H54 (cell line): ENCODE data around the gene HSPB1.
"Not testable (repeated sequence)": the region's sequence is repeated elsewhere in the genome, so short reads cannot be mapped to it uniquely, and the experiment has no call there.

ENCODE experiments used
- DNase-seq: peaks from one replicate; pipeline ENCODE4 v3.0.0; 2011; ENCODE audit warnings: low spot score, mixed read lengths; ENCODE audit not compliant: insufficient read length
- FAIRE-seq: peaks from 3 replicates; lab custom pipeline; 2011; peaks lifted over from hg19 to GRCh38; lab: Jason Lieb, UNC
- POLR2A ChIP-seq: IDR thresholded peaks from 2 replicates; pipeline ENCODE4 v1.6.1; 2011; ENCODE audit warnings: low read depth, mild to moderate bottlenecking, low read length

HSPB1 gene

DNA sequence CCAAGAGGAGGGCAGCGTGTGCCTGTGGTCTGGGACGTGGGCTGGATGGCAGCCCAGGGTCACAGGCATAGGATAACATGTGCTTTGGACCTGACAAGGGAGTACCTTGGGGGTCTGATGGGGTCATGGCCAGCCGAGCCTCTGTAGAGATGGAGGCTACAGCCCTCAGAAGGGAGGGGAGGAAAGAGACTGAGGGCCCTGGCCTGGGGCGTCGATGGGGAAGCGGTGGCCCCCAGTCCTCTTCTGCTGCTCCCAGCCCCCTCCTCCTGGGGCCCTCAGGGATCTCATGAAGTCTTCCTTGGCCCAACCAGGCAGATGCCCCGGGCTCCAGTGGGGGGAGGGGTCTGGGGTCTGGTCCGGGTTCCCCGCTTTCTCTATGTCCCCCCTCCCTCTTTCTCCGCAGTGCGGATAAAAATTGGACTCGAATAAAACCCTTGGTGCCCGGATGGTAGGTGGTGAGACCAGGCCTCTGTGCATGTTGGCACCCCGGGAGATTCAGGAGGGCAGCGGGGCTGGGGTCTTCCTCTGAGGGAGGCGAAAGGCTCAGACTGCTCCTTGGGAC, 15.6 kb upstream of the HSPB1 start:
- DNase-seq (no peak), FAIRE-seq (no peak)
- TF ChIP-seq POLR2A = no peak

DNA sequence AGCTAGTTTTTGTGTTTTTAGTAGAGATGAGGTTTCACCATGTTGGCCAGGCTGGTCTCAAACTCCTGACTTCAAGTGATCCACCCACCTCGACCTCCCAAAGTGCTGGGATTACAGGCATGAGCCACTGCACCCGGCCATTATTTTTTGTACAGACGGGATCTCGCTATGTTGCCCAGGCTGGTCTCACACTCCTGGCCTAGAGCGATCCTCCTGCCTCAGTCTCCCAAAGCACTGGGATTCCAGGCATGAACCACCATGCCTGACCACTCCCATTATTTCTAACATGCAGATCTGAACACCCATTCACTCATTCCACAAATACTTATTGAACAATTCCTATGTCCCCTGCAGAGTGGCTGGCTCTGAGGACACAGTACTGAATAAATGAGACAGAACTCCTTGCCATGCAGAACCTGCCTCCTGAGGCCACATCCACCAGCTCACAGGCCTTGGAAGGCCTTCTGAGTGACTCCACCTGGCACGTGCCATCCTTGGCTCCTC, 11.6 kb upstream of the HSPB1 start:
- not testable (repeated sequence) for FAIRE-seq, DNase-seq

DNA sequence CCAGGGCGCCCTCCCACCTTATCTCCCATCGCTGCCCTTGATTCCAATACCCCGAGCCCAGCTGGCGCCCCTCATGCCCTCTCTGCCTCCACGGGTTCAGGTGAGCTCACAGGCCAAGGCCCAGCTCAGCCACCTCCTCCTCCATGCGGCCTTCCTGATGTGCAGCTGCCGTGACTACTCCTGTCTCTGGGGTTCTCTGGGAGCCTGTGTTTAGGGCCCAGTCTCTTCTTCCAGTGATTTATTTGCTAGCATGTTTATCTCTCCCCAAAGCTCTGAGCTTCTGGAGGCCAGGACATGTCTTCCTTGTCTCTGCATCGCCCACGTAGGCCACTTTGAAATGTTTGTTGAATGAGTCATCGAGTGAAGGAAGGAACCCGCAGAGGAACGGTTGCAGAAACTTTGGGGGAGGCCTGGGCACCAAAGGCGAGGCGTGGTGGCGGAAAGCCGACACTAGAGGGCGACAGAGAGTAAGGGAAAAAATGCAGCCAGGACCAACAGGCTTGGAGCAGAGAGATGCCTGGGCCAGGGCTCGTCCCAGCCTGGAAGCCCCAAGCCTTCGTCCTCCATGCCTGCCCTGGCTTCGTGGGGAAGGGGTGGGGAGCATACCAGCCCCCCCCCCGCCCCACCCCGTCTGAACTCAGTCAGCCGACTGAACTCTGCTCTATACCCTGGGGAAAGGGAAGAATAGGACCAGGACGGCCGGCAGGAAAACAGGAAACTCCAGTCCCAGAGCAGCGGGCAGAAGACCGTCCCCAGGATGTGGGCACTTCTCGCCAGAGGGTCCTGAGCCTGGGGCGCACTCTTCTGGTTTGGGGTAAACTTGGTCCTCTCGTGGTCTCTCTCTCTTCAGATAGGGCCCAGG, 10.9 kb upstream of the HSPB1 start:
- peak; percentile 76 for DNase-seq
- FAIRE-seq = peak; percentile 6
- peak; percentile 38; the same call in 1 of the 2 replicates for TF ChIP-seq POLR2A

DNA sequence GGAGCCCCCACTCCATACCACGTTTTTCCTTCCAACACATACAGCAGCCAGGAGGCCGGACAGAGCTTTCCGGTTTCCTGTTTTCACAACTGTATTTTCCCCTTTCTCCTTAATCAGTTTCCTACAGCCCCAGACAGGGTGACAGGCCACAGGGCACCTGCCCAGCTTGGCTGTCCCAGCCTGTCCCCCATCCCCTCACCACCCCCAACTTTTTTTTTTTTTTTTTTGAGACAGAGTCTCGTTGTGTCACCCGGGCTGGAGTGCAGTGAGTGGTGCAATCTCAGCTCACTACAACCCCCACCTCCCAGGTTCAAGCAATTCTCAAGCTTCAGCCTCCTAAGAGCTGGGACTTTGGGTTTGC, 10.3 kb upstream of the HSPB1 start:
- DNase-seq = no peak
- FAIRE-seq = no peak
- no peak for TF ChIP-seq POLR2A

DNA sequence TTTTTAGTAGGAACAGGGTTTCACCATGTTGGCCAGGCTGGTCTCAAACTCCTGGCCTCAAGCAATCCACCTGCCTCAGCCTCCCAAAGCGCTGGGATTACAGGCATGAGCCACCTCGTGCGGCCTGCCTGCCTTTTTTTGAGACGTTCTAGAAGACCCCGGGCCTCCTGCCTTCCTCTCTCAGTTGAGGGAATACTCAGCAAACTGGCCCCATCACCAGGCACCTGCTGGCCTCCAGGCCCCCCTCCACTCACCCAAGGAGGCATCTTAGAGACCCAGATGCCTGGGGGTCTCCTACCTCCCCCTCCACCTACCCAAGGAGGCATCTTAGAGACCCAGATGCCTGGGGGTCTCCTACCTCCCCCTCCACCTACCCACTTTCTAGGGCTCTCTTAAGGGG, 9.6 kb upstream of the HSPB1 start:
- not testable (repeated sequence) for DNase-seq, FAIRE-seq

DNA sequence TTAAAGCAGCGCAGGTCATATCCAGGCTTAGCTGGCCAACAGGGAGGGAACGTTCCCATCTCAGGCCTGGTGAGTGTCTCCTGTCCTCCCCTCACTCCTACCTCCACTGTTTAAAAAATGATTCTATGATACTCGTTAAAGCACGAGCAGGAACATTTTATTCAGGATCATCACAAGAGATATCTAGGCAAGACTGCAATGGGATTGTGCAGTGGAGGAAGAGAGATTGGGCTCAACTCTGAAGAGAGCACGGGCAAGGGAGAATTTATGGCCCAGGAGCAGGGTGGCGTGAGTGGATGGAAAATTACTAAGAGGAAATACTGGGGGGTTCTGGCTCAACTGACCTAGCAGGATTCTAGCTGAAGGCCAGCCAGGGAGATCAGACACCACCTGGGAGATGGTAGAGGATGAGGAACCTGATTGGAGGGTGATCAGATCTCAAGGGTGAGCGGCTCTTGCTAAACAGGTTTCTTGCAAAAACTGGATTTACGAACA, 9.0 kb upstream of the HSPB1 start:
- FAIRE-seq (no peak), DNase-seq (no peak)
- no peak for TF ChIP-seq POLR2A

DNA sequence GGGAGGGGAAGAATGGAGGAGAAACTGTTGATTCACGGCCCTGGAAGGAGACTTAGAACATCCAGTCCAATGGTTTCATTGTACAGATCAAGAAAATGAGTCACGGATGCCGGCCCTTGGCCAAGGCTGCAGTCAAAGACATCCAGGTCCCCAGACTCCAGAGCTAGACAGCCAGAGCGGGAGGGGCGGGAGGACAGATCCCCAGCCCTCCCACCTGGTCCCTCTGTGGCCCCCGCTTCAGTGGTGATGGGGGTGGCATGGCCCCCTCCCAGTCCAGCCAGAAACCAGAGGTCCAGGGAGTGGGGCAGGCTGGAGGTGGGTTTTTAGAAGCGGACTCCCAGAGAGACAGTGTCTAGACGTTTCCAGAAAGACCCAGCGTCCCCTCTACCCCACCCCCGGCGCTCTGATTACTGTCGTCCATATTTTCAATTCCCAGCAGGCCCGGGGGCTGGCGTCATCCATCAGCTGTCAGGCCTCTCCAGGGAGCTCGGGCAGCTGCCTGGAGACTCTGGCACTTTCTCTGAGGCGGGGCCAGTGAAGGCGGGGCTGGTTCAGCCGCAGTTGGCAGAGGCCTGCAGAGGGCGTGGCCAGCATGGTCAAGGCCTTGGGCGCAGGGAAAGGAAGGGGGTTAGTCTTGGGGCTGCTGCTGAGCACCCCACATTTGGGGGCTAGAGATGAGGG, 8.0 kb upstream of the HSPB1 start:
- TF ChIP-seq POLR2A = peak; percentile 51
- FAIRE-seq = no peak
- peak; percentile 77 for DNase-seq

DNA sequence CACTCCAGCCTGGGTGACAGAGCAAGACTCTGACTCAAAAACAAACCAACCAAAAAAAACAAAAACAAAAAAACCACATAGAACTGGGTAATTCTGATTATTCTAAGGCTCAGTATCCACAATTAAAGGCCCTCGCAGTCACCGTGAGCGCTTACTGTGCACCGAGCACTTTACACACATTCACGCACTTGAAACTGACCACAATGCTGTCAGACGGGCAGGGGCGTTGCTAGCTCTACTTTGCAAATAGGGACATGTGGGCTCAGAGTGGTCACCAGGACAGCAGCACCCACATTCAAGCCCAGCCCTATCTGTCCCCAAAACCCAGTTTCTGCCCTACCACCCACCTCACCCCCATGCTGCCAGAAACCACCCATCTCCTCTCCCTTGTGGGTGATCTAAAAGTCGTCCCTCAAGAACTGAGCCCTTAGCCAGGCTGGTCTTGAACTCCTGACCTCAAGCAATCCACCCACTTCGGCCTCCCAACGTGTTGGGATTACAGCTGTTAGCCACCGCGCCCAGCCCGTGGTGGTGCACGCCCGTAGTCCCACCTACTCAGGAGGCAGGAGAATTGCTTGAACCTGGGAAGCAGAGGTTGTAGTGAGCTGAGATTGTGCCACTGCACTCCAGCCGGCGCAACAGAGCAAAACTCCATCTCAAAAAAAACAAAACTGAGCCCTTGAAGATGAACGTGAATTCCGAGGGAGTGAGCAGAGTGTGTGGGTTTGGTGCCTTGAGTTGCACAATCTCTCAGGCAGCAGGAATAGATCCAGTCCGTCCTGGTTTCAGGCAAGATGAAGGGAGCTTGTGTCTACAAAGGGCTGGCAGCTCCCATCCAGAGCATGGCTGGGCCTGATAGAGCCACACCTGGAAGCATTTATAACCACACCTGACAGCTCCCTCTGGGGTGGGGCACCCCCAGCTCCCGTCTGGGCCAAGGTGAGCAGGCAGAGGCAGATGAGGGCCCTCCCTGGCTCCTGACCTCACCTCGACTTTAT, 5.4 kb upstream of the HSPB1 start:
- DNase-seq = no peak
- TF ChIP-seq POLR2A = no peak
- no peak for FAIRE-seq

DNA sequence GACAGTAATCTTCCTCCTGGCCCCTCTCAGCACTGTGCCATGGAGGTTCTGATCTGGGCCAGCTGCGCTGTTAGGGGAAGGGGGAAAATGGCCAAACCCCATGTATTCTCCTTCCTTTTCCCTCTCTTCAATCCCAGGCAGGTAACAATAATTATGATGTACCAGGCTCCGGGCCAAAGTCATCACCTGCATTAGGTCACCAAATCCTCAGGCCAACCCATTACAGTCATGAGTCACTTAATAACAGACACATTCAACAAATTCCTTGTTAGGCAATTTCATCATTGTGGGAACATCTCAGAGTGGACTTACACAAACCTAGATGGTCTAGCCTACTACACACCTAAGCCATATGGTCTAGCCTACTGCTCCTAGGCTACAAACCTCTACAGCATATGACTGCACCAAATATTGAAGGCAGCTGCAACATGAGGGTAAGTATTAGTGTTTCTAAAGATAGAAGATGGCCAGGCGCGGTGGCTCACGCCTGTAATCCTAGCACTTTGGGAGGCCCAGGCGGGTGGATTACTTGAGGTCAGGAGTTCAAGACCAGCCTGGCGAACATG, 2.2 kb upstream of the HSPB1 start:
- no peak for FAIRE-seq

DNA sequence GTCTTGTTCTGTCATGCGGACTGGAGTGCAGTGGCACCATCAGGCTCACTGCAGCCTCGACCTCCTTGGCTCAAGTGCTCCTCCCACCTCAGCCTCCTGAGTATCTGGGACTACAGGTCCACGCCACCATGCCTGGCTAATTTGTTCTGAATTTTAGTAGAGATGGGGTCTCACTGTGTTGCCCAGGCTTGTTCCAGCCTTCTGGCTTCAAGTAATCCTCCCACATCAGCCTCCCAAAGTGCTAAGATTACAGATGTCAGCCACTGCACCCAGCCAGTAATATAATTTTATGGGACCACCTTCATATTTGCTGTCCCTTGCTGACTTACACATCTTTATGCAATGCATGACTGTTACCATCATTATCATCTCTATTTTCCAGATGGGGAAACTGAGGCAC, 1.5 kb upstream of the HSPB1 start:
- TF ChIP-seq POLR2A = no peak
- no peak for FAIRE-seq
- DNase-seq = no peak

More for the DNA sequence above, 2.2 kb upstream of the HSPB1 start:
- TF ChIP-seq POLR2A = no peak
- DNase-seq = no peak

DNA sequence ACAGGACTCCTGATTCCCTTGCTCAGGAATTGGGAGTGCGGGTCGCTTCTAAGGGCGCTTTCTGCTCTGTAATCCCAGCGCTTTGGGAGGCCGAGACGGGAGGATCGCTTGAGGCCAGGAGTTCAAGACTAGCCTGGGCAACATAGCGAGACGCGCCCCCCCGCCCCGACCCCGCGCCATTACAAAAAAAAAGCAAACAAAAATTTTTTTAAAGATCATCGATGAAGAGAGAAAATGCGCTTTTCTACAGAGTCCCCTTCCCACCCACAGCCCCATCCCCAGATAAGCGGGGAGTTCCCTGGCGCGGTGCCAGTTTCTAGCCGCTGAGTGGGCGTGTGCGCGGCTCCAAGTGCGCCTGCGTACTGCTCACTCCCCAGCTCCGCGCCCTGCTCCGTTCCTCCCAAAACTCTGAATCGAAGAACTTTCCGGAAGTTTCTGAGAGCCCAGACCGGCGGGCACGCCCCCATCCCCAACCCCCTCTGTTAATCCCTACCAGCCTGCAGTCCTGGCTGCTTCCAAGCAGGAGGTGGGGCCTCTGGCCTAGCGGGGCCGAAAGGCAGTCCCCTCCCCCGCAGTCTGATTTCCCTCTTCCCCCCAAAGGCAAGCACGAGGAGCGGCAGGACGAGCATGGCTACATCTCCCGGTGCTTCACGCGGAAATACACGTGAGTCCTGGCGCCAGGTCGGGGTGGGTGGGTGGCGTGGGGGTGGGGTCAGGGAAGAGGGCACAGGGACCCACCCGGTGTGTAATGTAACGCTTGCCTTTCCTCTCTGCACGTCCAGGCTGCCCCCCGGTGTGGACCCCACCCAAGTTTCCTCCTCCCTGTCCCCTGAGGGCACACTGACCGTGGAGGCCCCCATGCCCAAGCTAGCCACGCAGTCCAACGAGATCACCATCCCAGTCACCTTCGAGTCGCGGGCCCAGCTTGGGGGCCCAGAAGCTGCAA, 1.0 kb downstream of the HSPB1 start:
- no peak for FAIRE-seq

More for the DNA sequence above, 1.0 kb downstream of the HSPB1 start:
- DNase-seq = no peak
- TF ChIP-seq POLR2A = 0 out of 2 replicates have a peak, but pooled peaks have one; percentile 2
